GM12874 (cell line): ENCODE data around the gene DDX1.

Experiments used
- CTCF ChIP-seq: IDR thresholded peaks from 2 replicates; pipeline ENCODE4 v1.5.1; 2011; ENCODE audit warnings: low read depth, mild to moderate bottlenecking, control low read depth, low read length, moderate library complexity; ENCODE audit not compliant: insufficient read depth

DDX1 gene

GRCh38 chr2:15593327-15593705 is 1.6 kb downstream of the DDX1 start:
- TF ChIP-seq CTCF: no peak

- no peak for TF ChIP-seq CTCF
Measured at GRCh38 chr2:15594291-15595256, 2.9 kb downstream of the DDX1 start.

- TF ChIP-seq CTCF: no peak
Measured at GRCh38 chr2:15595342-15595905, 3.8 kb downstream of the DDX1 start.

- no peak for TF ChIP-seq CTCF
Measured at GRCh38 chr2:15595936-15596335, 4.3 kb downstream of the DDX1 start.

- TF ChIP-seq CTCF: no peak
Measured at GRCh38 chr2:15596350-15596749, 4.7 kb downstream of the DDX1 start.

GRCh38 chr2:15596968-15597367 is 5.3 kb downstream of the DDX1 start:
- no peak for TF ChIP-seq CTCF

GRCh38 chr2:15599994-15600393 is 8.3 kb downstream of the DDX1 start:
- TF ChIP-seq CTCF: no peak
